IMR-90 (cell line): Measurements from ENCODE around the gene PCDHGA5. TPM values are rescaled to one million over a fixed set of nuclear protein-coding genes. Genes with fewer than 3 reads are reported as not detected.

Experiments
- ATAC-seq: fragments of 200-7000 bp; cut with Tn5 transposase; 2 replicates; pipeline ENCODE4 v1.9.1; 2020; ENCODE audit warnings: low read depth, mild to moderate bottlenecking, moderate library complexity
- BruUV-seq: library from RNA; stranded (reverse); fragments of 400-500 nt; replicated peaks from 2 replicates; lab custom pipeline; 2021; lab: Mats Ljungman, UMichigan
- CTCF ChIA-PET: fragments of 300-600 bp; formaldehyde crosslinking; extraction: SDS; loops from one replicate; lab custom pipeline; 2021; ENCODE audit warnings: antibody characterized with exemption; lab: Yijun Ruan, JAX
- POLR2A ChIA-PET: fragments of 300-600 bp; sonication (Branson Sonifier 250); formaldehyde crosslinking; loops from one replicate; lab custom pipeline; 2022; ENCODE audit warnings: antibody characterized with exemption; ENCODE audit not compliant: unreplicated experiment; lab: Charles Lee
- DNase-seq: peaks from one replicate; pipeline ENCODE4 v3.0.0; 2013
- H2AFZ ChIP-seq: replicated peaks from 2 replicates; pipeline ENCODE3; 2013; ENCODE audit warnings: low read length, mild to moderate bottlenecking; ENCODE audit not compliant: poor library complexity
- H2AK5ac ChIP-seq: 2 replicates; pipeline ENCODE4 v1.6.1; 2013; ENCODE audit warnings: low read depth, low read length, inconsistent platforms
- H2AK9ac ChIP-seq: replicated peaks from 2 replicates; pipeline ENCODE3; 2013; ENCODE audit warnings: mild to moderate bottlenecking, low read depth, low read length, moderate library complexity; ENCODE audit not compliant: poor library complexity
- H2BK120ac ChIP-seq: 2 replicates; pipeline ENCODE4 v1.6.1; 2013; ENCODE audit warnings: low read depth, low read length, inconsistent platforms
- H2BK15ac ChIP-seq: 3 replicates; pipeline ENCODE4 v1.6.1; 2013; ENCODE audit warnings: low read depth, low read length, inconsistent platforms
- H2BK20ac ChIP-seq: 2 replicates; pipeline ENCODE4 v1.6.1; 2013; ENCODE audit warnings: low read depth, mild to moderate bottlenecking, inconsistent platforms, low read length, moderate library complexity
- H2BK5ac ChIP-seq: 2 replicates; pipeline ENCODE4 v1.6.1; 2013; ENCODE audit warnings: mild to moderate bottlenecking, low read depth, low read length, inconsistent platforms; ENCODE audit not compliant: poor library complexity, severe bottlenecking
- H3K14ac ChIP-seq: replicated peaks from 2 replicates; pipeline ENCODE4 v1.6.1; 2013; ENCODE audit warnings: low read depth, low read length, inconsistent platforms
- H3K18ac ChIP-seq: 2 replicates; pipeline ENCODE4 v1.6.1; 2013; ENCODE audit warnings: low read depth, low read length, control low read depth
- H3K23ac ChIP-seq: 2 replicates; pipeline ENCODE4 v1.6.1; 2013; ENCODE audit warnings: low read depth, low read length, inconsistent platforms
- H3K27ac ChIP-seq: 2 replicates; pipeline ENCODE4 v1.5.1; 2013; ENCODE audit warnings: mild to moderate bottlenecking, control low read depth, low read length; ENCODE audit not compliant: insufficient read depth
- H3K27me3 ChIP-seq: 2 replicates; pipeline ENCODE4 v1.6.1; 2013; ENCODE audit warnings: low read length; ENCODE audit not compliant: control insufficient read depth, insufficient read depth
- H3K36me3 ChIP-seq: 2 replicates; pipeline ENCODE4 v1.6.1; 2013; ENCODE audit warnings: low read length, mixed read lengths; ENCODE audit not compliant: control insufficient read depth, insufficient read depth
- H3K4ac ChIP-seq: 2 replicates; pipeline ENCODE4 v1.6.1; 2013; ENCODE audit warnings: low read depth, low read length, inconsistent platforms
- H3K4me1 ChIP-seq: 2 replicates; pipeline ENCODE4 v1.6.1; 2013; ENCODE audit warnings: low read length, mixed read lengths; ENCODE audit not compliant: control insufficient read depth, insufficient read depth
- H3K4me2 ChIP-seq: 2 replicates; pipeline ENCODE4 v1.6.1; 2013; ENCODE audit warnings: low read depth, mild to moderate bottlenecking, control low read depth, low read length, moderate library complexity
- H3K4me3 ChIP-seq: 2 replicates; pipeline ENCODE4 v1.5.1; 2013; ENCODE audit warnings: low read depth, mild to moderate bottlenecking, control low read depth, low read length, moderate library complexity; ENCODE audit not compliant: insufficient read depth
- H3K56ac ChIP-seq: 2 replicates; pipeline ENCODE4 v1.6.1; 2013; ENCODE audit warnings: low read length, inconsistent platforms; ENCODE audit not compliant: insufficient read depth; ENCODE audit errors: extremely low read depth
- H3K79me1 ChIP-seq, 2 experiments: 2 replicates each; pipeline ENCODE4 v1.6.1; 2013; ENCODE audit warnings: low read length in 2 of 2, inconsistent platforms in 1 of 2, low read depth in 1 of 2
- H3K9ac ChIP-seq: 2 replicates; pipeline ENCODE4 v1.6.1; 2013; ENCODE audit warnings: low read depth, low read length, control low read depth
- H3K9me1 ChIP-seq: 2 replicates; pipeline ENCODE4 v1.6.1; 2013; ENCODE audit warnings: low read length, inconsistent platforms; ENCODE audit not compliant: insufficient read depth
- H3K9me3 ChIP-seq: 2 replicates; pipeline ENCODE4 v1.6.1; 2013; ENCODE audit warnings: low read length; ENCODE audit not compliant: control insufficient read depth, insufficient read depth
- H4K20me1 ChIP-seq: 2 replicates; pipeline ENCODE4 v1.6.1; 2013; ENCODE audit warnings: low read length, inconsistent platforms; ENCODE audit not compliant: insufficient read depth
- H4K5ac ChIP-seq: 2 replicates; pipeline ENCODE4 v1.6.1; 2013; ENCODE audit warnings: mild to moderate bottlenecking, low read depth, low read length, control low read depth
- H4K8ac ChIP-seq, 2 experiments: 2 replicates each; pipeline ENCODE4 v1.6.1; 2013; ENCODE audit warnings: low read depth in 2 of 2, low read length in 2 of 2, control low read depth in 1 of 2, inconsistent platforms in 1 of 2
- H4K91ac ChIP-seq: 2 replicates; pipeline ENCODE4 v1.6.1; 2013; ENCODE audit warnings: low read depth, low read length, inconsistent platforms; ENCODE audit not compliant: insufficient read depth
- BHLHE40 ChIP-seq: fragments of 150-350 bp; IDR thresholded peaks from 2 replicates; pipeline ENCODE4 v1.6.1; 2016; ENCODE audit warnings: mild to moderate bottlenecking, low read depth, low read length
- CEBPB ChIP-seq: IDR thresholded peaks from 2 replicates; pipeline ENCODE4 v1.6.1; 2012; ENCODE audit warnings: low read depth, low read length, improper control_type of control experiment
- CHD1 ChIP-seq: IDR thresholded peaks from 2 replicates; pipeline ENCODE4 v1.6.1; 2012; ENCODE audit warnings: low read depth, low read length, improper control_type of control experiment
- CTCF ChIP-seq: conservative IDR thresholded peaks from 2 replicates; pipeline ENCODE4 v1.5.1; 2012; ENCODE audit warnings: mild to moderate bottlenecking, low read depth, low read length, improper control_type of control experiment
- ELK1 ChIP-seq: fragments of 150-350 bp; IDR thresholded peaks from 2 replicates; pipeline ENCODE4 v1.6.1; 2016; ENCODE audit warnings: low read depth, mild to moderate bottlenecking, low read length, moderate library complexity, borderline replicate concordance
- FOS ChIP-seq: fragments of 150-350 bp; IDR thresholded peaks from 2 replicates; pipeline ENCODE4 v1.6.1; 2016; ENCODE audit warnings: low read depth, low read length
- MAFK ChIP-seq: IDR thresholded peaks from 2 replicates; pipeline ENCODE4 v1.6.1; 2012; ENCODE audit warnings: low read depth, low read length, improper control_type of control experiment
- MAZ ChIP-seq: IDR thresholded peaks from 2 replicates; pipeline ENCODE4 v1.6.1; 2012; ENCODE audit warnings: low read depth, mild to moderate bottlenecking, low read length, improper control_type of control experiment, moderate library complexity, borderline replicate concordance
- MXI1 ChIP-seq: IDR thresholded peaks from 2 replicates; pipeline ENCODE4 v1.6.1; 2012; ENCODE audit warnings: low read depth, mild to moderate bottlenecking, low read length, moderate library complexity, borderline replicate concordance
- NFE2L2 ChIP-seq: fragments of 150-350 bp; IDR thresholded peaks from 2 replicates; pipeline ENCODE4 v1.6.1; 2016; ENCODE audit warnings: low read depth, mild to moderate bottlenecking, low read length
- POLR2A ChIP-seq: IDR thresholded peaks from 2 replicates; pipeline ENCODE4 v1.6.1; 2012; ENCODE audit warnings: mild to moderate bottlenecking, low read depth, low read length
- RAD21 ChIP-seq: IDR thresholded peaks from 2 replicates; pipeline ENCODE4 v1.6.1; 2012; ENCODE audit warnings: low read length, improper control_type of control experiment
- RCOR1 ChIP-seq: IDR thresholded peaks from 2 replicates; pipeline ENCODE4 v1.6.1; 2012; ENCODE audit warnings: mild to moderate bottlenecking, low read length, improper control_type of control experiment; ENCODE audit not compliant: insufficient replicate concordance
- RFX5 ChIP-seq: IDR thresholded peaks from 2 replicates; pipeline ENCODE4 v1.8.0; 2012; ENCODE audit warnings: low read depth, mild to moderate bottlenecking, low read length, moderate library complexity
- SMC3 ChIP-seq: fragments of 150-350 bp; IDR thresholded peaks from 2 replicates; pipeline ENCODE4 v1.6.1; 2016; ENCODE audit warnings: low read depth, mild to moderate bottlenecking, antibody characterized with exemption, low read length, moderate library complexity
- USF2 ChIP-seq: fragments of 150-350 bp; IDR thresholded peaks from 2 replicates; pipeline ENCODE4 v1.6.1; 2017; ENCODE audit warnings: mild to moderate bottlenecking, antibody characterized with exemption, low read length, low read depth
- WGBS, 2 experiments: methylation state at CpG; one replicate each; pipeline versions ENCODE4 v1.1.5 to v1.1.7; 2013; ENCODE audit warnings: missing lambda C conversion rate in 2 of 2; ENCODE audit not compliant: insufficient read length in 1 of 2; ENCODE audit errors: extremely low coverage in 2 of 2; 5-methylcytosine and 5-hydroxymethylcytosine counted together
- dilution Hi-C: fragments of 300-500 bp; cut with HindIII; formaldehyde crosslinking; loops from one replicate; pipeline ENCODE4 v1.14.3; 2018; ENCODE audit warnings: low sequenced_read_pairs; ENCODE audit not compliant: unreplicated experiment
- in situ Hi-C: fragments of 300-500 bp; cut with MboI; formaldehyde crosslinking; loops from 3 replicates; pipeline ENCODE4 v1.14.3; 2019; ENCODE audit warnings: low sequenced_read_pairs, inconsistent platforms, mixed read lengths
- intact Hi-C: fragments of 100-400 bp; cut with micrococcal nuclease; formaldehyde crosslinking; loops from 2 replicates; pipeline ENCODE4 v1.10.0; 2022
- polyA plus RNA-seq, 3 experiments: library from polyadenylated mRNA; depleted of rRNA; stranded (reverse); fragments of >200 nt; gene quantifications; 2 replicates each; pipeline ENCODE4 v1.2.3, GENCODE V29; 2012; ENCODE audit warnings: low replicate concordance in 1 of 3
- total RNA-seq: library from RNA; depleted of rRNA; stranded (reverse); fragments of >200 nt; gene quantifications from 2 replicates; pipeline ENCODE4 v1.2.3, GENCODE V29; 2012

Gene PCDHGA5
- total and polyA plus RNA-seq, 2 of the 4 experiments (the other 2 are of a cell fraction), result 1.3 to 2.0 TPM

- Histone ChIP-seq H3K9me3 (peaks cover 29% of the 10 kb centered on the region), H2AK9ac (no peak overlapping the region), H4K8ac (no peak overlapping the region), H2AFZ (no peak overlapping the region), H3K18ac (no peak overlapping the region), H2BK5ac (no peak overlapping the region), H3K27me3 (no peaks in the 10 kb centered on the region), H2BK20ac (no peak overlapping the region), H3K23ac (no peak overlapping the region), H2BK120ac (no peak overlapping the region), H3K9ac (no peak overlapping the region), H3K4ac (no peak overlapping the region), H4K5ac (no peak overlapping the region), H4K91ac (no peak overlapping the region), H3K79me1 (no peaks in the 10 kb centered on the region; a peak in 1 of 4 replicates), H4K20me1 (no peaks in the 10 kb centered on the region), H3K36me3 (peaks cover 2% of the 10 kb centered on the region), H3K27ac (no peak overlapping the region), H3K14ac (no peak overlapping the region), H3K9me1 (no peaks in the 10 kb centered on the region), H2BK15ac (no peak overlapping the region), H3K56ac (no peak overlapping the region), H3K4me1 (no peaks in the 10 kb centered on the region), H3K4me2 (no peak overlapping the region), H3K4me3 (no peak overlapping the region), H2AK5ac (no peak overlapping the region)
- POLR2A ChIA-PET, result no interaction called here
- no TSS peak for BruUV-seq
- CTCF ChIA-PET, result interaction anchor here (1.6 kb wide), 1 partner anchor 236 kb away, joined by 8 read pairs; no protein-coding TSS in a partner anchor
- dilution Hi-C loops, result no loop called here
- ATAC-seq, result no peak
- in situ Hi-C loops, result loop anchor here (5.0 kb wide), 1 partner anchor 234 kb away; no protein-coding TSS in a partner anchor
- WGBS, 2 experiments, result 84% methylated on average over 5 of the region's 8 CpGs; no CpG with 5 or more reads in 1 of the 2 experiments
- no peak for DNase-seq
- intact Hi-C loops, result loop anchor here (5.0 kb wide), 2 partner anchors 34 to 84 kb away; partner anchors contain the start of genes PCDHGA10 and PCDHGA5
- TF ChIP-seq CTCF (no peak), MXI1 (no peak), BHLHE40 (no peak), CHD1 (no peak), MAFK (no peak), RAD21 (no peak), POLR2A (no peak), ELK1 (no peak), MAZ (no peak), CEBPB (no peak), SMC3 (no peak), RCOR1 (no peak), RFX5 (no peak), FOS (no peak), NFE2L2 (no peak), USF2 (no peak)
Measured at GRCh38 chr5:141328231-141328630, 35.7 kb upstream of the PCDHGA5 start.
